Choroid plexus epithelial cell (primary cell): ENCODE data around the gene DHRS3.

Experiments
- DNase-seq: peaks from one replicate; pipeline ENCODE4 v3.0.0-alpha.2; 2010; ENCODE audit warnings: low read depth
- H3K4me3 ChIP-seq: 2 replicates; pipeline ENCODE4 v1.5.1; 2011; ENCODE audit warnings: low read depth, mild to moderate bottlenecking, control low read depth, low read length, moderate library complexity
- TF ChIP-seq, protein P1 (sequence below): conservative IDR thresholded peaks from 2 replicates; pipeline ENCODE4 v1.5.1; 2011; ENCODE audit warnings: low read depth, mild to moderate bottlenecking, control low read depth, inconsistent platforms, low read length, moderate library complexity

Gene DHRS3

DNA sequence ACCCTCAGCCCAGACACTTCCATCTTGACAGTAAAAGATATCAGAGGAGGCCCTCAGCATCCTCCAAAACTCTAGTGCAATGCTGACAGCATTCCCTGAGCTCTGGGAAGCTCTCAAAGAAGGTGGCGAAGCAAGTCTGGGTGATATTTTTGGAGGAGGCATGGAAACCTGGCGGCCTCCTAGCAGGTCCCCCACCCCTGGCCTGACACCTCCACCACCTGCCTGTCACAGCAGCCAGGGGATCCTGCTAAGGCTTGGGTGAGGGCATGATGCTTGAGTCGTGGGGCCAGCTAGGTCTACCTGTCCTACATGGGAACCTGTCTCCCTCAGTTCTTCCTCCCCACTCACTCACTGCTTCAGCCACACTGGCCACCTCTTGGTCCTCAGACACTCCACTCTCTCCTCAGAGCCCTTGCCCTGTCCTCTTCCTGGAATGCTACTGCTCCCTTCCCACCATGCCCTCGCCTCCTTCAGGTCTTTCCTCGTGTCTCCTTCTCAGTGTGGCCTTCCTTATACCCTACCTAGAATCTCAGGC is 8.5 kb downstream of the DHRS3 start:
- DNase-seq: peak; percentile 16
- TF ChIP-seq, protein P1, sequence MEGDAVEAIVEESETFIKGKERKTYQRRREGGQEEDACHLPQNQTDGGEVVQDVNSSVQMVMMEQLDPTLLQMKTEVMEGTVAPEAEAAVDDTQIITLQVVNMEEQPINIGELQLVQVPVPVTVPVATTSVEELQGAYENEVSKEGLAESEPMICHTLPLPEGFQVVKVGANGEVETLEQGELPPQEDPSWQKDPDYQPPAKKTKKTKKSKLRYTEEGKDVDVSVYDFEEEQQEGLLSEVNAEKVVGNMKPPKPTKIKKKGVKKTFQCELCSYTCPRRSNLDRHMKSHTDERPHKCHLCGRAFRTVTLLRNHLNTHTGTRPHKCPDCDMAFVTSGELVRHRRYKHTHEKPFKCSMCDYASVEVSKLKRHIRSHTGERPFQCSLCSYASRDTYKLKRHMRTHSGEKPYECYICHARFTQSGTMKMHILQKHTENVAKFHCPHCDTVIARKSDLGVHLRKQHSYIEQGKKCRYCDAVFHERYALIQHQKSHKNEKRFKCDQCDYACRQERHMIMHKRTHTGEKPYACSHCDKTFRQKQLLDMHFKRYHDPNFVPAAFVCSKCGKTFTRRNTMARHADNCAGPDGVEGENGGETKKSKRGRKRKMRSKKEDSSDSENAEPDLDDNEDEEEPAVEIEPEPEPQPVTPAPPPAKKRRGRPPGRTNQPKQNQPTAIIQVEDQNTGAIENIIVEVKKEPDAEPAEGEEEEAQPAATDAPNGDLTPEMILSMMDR: no peak
- H3K4me3 ChIP-seq: no peak overlapping the region

DNA sequence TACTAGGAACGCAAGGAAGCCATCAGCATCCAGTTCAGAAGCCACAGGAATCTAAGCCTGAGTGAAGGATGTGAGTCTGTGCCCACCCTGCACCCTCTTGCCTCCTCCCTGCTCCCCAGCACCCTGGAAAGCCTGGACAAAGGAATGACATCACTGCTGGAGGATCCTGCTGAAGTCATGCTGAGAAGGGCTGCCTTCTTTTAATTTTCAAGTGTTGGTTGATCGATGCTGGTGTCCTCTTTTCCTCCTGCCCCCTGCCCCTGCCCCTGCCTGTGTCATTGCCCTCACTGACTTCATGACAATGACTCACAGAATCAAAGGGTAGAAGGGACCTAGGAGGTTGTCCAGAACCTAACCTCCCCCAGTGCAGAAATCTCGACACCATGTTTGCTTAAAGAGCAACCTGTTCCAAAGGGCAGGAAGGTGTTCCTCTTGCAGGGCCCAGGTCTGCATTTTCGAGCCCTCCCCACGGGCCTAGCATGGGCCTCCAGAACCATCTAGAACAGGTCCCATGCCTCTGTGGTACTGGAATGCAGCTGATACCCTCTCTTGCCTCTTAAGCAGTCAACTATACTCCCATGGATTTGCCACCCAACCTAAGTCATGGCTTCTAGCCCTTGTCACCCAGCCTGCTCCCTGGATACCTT is 9.6 kb downstream of the DHRS3 start:
- H3K4me3 ChIP-seq: no peak overlapping the region
- TF ChIP-seq, protein P1: no peak
- peak; percentile 41 for DNase-seq

GRCh38 chr1:12607263-12607662 is 10.7 kb downstream of the DHRS3 start:
- TF ChIP-seq, protein P1: no peak
- H3K4me3 ChIP-seq: no peak overlapping the region
- DNase-seq: peak; percentile 13

DNA sequence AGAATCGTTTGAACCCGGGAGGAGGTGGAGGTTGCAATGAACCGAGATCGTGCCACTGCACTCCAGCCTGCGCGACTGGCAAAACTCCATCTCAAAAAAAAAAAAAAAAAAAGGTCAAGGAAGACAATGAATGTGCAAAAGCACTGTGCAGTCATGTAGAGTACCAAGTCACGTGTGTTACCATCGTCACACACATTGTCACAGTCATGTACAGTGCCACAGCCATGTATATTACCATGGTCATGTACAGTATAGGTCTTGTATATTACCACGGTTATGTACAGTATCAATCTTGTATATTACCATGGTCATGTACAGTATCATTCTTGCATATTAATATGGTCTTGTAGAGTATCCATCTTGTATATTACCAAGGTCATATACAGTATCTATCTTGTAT is 13.0 kb downstream of the DHRS3 start:
- TF ChIP-seq, protein P1: no peak
- H3K4me3 ChIP-seq: no peak overlapping the region
- DNase-seq: no peak

GRCh38 chr1:12604114-12604874 is 13.7 kb downstream of the DHRS3 start:
- TF ChIP-seq, protein P1: no peak
- peak; percentile 98 for DNase-seq
- H3K4me3 ChIP-seq: no peak overlapping the region

DNA sequence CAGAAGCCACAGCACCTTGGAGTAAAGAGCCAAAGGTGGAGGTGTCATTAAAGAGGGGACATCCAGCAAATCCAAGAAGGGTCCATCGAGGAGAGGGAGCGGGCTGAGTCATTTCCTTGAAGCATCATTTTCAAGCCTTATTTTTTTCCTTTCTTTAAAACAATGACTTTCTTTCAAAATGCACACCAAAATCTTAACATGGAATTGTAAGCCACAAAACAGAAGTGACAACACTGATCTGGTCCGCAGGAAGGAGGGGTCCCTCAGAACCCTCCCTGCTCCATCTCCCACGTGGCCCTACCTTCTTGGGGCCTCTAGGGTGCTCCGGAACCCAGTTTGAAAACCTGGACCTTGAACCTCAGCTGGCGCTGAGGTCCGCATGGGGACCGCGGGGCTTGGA is 14.8 kb downstream of the DHRS3 start:
- no peak for DNase-seq
- no peak overlapping the region for H3K4me3 ChIP-seq
- TF ChIP-seq, protein P1: no peak
